ENCODE data around the gene WDPCP.
"Not testable (repeated sequence)": the region's sequence is repeated elsewhere in the genome, so short reads cannot be mapped to it uniquely, and the experiment has no call there.

WDPCP gene

GRCh38 chr2:63539416-63540162, 48.7 kb downstream of the WDPCP start:
- DNase-seq = no peak

- DNase-seq = no peak
Measured at GRCh38 chr2:63538390-63538789, 49.9 kb downstream of the WDPCP start.

- DNase-seq = no peak
Measured at GRCh38 chr2:63537306-63537705, 51.0 kb downstream of the WDPCP start.

- no peak for DNase-seq
Measured at GRCh38 chr2:63530704-63531279, 57.5 kb downstream of the WDPCP start.

GRCh38 chr2:63525905-63526304, 62.4 kb downstream of the WDPCP start:
- no peak for DNase-seq

GRCh38 chr2:63522950-63523349, 65.3 kb downstream of the WDPCP start:
- DNase-seq = no peak

GRCh38 chr2:63520793-63521192, 67.5 kb downstream of the WDPCP start:
- no peak for DNase-seq

GRCh38 chr2:63514781-63515180, 73.5 kb downstream of the WDPCP start:
- no peak for DNase-seq

- DNase-seq = no peak
Measured at GRCh38 chr2:63514237-63514716, 74.0 kb downstream of the WDPCP start.

GRCh38 chr2:63506320-63506719, 82.0 kb downstream of the WDPCP start:
- no peak for DNase-seq

GRCh38 chr2:63503818-63504217, 84.5 kb downstream of the WDPCP start:
- no peak for DNase-seq

- DNase-seq = no peak
Measured at GRCh38 chr2:63500398-63500797, 87.9 kb downstream of the WDPCP start.

- no peak for DNase-seq
Measured at GRCh38 chr2:63497576-63497975, 90.7 kb downstream of the WDPCP start.

GRCh38 chr2:63494968-63495367, 93.3 kb downstream of the WDPCP start:
- no peak for DNase-seq

GRCh38 chr2:63494100-63494499, 94.2 kb downstream of the WDPCP start:
- no peak for DNase-seq

GRCh38 chr2:63488118-63488713, 100.1 kb downstream of the WDPCP start:
- no peak for DNase-seq

GRCh38 chr2:63486861-63487290, 101.4 kb downstream of the WDPCP start:
- DNase-seq = no peak

- no peak for DNase-seq
Measured at GRCh38 chr2:63484901-63485300, 103.4 kb downstream of the WDPCP start.

GRCh38 chr2:63484481-63484880, 103.8 kb downstream of the WDPCP start:
- no peak for DNase-seq

GRCh38 chr2:63477686-63478085, 110.6 kb downstream of the WDPCP start:
- no peak for DNase-seq

- DNase-seq = not testable (repeated sequence)
Measured at GRCh38 chr2:63469313-63469712, 119.0 kb downstream of the WDPCP start.

GRCh38 chr2:63465633-63466032, 122.6 kb downstream of the WDPCP start:
- DNase-seq = no peak

GRCh38 chr2:63463142-63463541, 125.1 kb downstream of the WDPCP start:
- no peak for DNase-seq

- no peak for DNase-seq
Measured at GRCh38 chr2:63446658-63447057, 141.6 kb downstream of the WDPCP start.

All from CD4-positive, alpha-beta T cell treated with Interleukin-21 for 1 hour (primary cell).